CMK (cell line): ENCODE results near the gene RGS5.

Experiments
- DNase-seq: peaks from one replicate; pipeline ENCODE4 v3.0.0-alpha.2; 2010; ENCODE audit warnings: low read depth

Gene RGS5

GRCh38 chr1:163145435-163145834 is 57.3 kb downstream of the RGS5 start:
- DNase-seq, result no peak

- DNase-seq, result no peak
Measured at GRCh38 chr1:163144418-163144817, 58.3 kb downstream of the RGS5 start.

- DNase-seq, result no peak
Measured at GRCh38 chr1:163142152-163142551, 60.6 kb downstream of the RGS5 start.

GRCh38 chr1:163141556-163141955 is 61.2 kb downstream of the RGS5 start:
- no peak for DNase-seq

- no peak for DNase-seq
Measured at GRCh38 chr1:163137556-163138265, 65.0 kb downstream of the RGS5 start.

GRCh38 chr1:163131981-163132380 is 70.7 kb downstream of the RGS5 start:
- no peak for DNase-seq

- DNase-seq, result no peak
Measured at GRCh38 chr1:163130225-163130856, 72.4 kb downstream of the RGS5 start.

- no peak for DNase-seq
Measured at GRCh38 chr1:163128282-163128681, 74.4 kb downstream of the RGS5 start.

GRCh38 chr1:163124812-163125211 is 77.9 kb downstream of the RGS5 start:
- DNase-seq, result no peak

GRCh38 chr1:163120372-163120771 is 82.3 kb downstream of the RGS5 start:
- no peak for DNase-seq

- no peak for DNase-seq
Measured at GRCh38 chr1:163119707-163120106, 83.0 kb downstream of the RGS5 start.

- no peak for DNase-seq
Measured at GRCh38 chr1:163115887-163116286, 86.8 kb downstream of the RGS5 start.

GRCh38 chr1:163107655-163108054 is 95.1 kb downstream of the RGS5 start:
- DNase-seq, result no peak

GRCh38 chr1:163106364-163106987 is 96.2 kb downstream of the RGS5 start:
- no peak for DNase-seq

- no peak for DNase-seq
Measured at GRCh38 chr1:163104385-163105099, 98.2 kb downstream of the RGS5 start.

- DNase-seq, result no peak
Measured at GRCh38 chr1:163102590-163102989, 100.1 kb downstream of the RGS5 start.

- DNase-seq, result no peak
Measured at GRCh38 chr1:163095213-163095612, 107.5 kb downstream of the RGS5 start.

- DNase-seq, result no peak
Measured at GRCh38 chr1:163094589-163094988, 108.1 kb downstream of the RGS5 start.

GRCh38 chr1:163094182-163094581 is 108.5 kb downstream of the RGS5 start:
- no peak for DNase-seq

- no peak for DNase-seq
Measured at GRCh38 chr1:163093579-163093978, 109.1 kb downstream of the RGS5 start.

- no peak for DNase-seq
Measured at GRCh38 chr1:163093169-163093568, 109.5 kb downstream of the RGS5 start.
